Endometrial microvascular endothelial cells (primary cell): ENCODE measurements around the gene THEM4. TPM values are rescaled to one million over a fixed set of nuclear protein-coding genes. Genes with fewer than 3 reads are reported as not detected.

Source experiments
- in situ Hi-C: cut with HindIII; loops from 2 replicates; pipeline ENCODE4 v1.10.0; 2017; ENCODE audit warnings: low sequenced_read_pairs, low pct_unique_long_range_greater_than_20kb; ENCODE audit errors: inconsistent ontology term
- total RNA-seq: library from RNA; depleted of rRNA; stranded (reverse); fragments of >200 nt; gene quantifications from one replicate; pipeline ENCODE4 v1.2.3, GENCODE V29; 2015; ENCODE audit errors: inconsistent ontology term

The THEM4 gene
- total RNA-seq, 1 donor from 2014 or later, result 18.0 TPM

GRCh38 chr1:151847867-151848596 lies 61.3 kb downstream of the THEM4 start:
- in situ Hi-C loops, result loop anchor here (10.0 kb wide), 1 partner anchor 213 kb away; no protein-coding TSS in a partner anchor

- in situ Hi-C loops, result loop anchor here (10.0 kb wide), 1 partner anchor 212 kb away; no protein-coding TSS in a partner anchor
Observed at GRCh38 chr1:151846686-151847237, 62.5 kb downstream of the THEM4 start.

GRCh38 chr1:151846062-151846568 lies 63.2 kb downstream of the THEM4 start:
- in situ Hi-C loops, result loop anchor here (10.0 kb wide), 1 partner anchor 211 kb away; no protein-coding TSS in a partner anchor

GRCh38 chr1:151843398-151843797 lies 65.9 kb downstream of the THEM4 start:
- in situ Hi-C loops, result loop anchor here (10.0 kb wide), 1 partner anchor 209 kb away; no protein-coding TSS in a partner anchor

- in situ Hi-C loops, result loop anchor here (10.0 kb wide), 1 partner anchor 206 kb away; no protein-coding TSS in a partner anchor
Observed at GRCh38 chr1:151841141-151841540, 68.2 kb downstream of the THEM4 start.

- in situ Hi-C loops, result loop anchor here (10.0 kb wide), 1 partner anchor 206 kb away; no protein-coding TSS in a partner anchor
Observed at GRCh38 chr1:151840421-151840820, 68.9 kb downstream of the THEM4 start.

GRCh38 chr1:151839457-151840403 lies 69.6 kb downstream of the THEM4 start, which contains the start of gene C2CD4D:
Gene C2CD4D (minus strand): TSS chr1:151839820. CDS start chr1:151838989, 831 bp downstream.
- in situ Hi-C loops, result loop anchor here (10.0 kb wide), 1 partner anchor 205 kb away; no protein-coding TSS in a partner anchor

GRCh38 chr1:151839082-151839412 lies 70.3 kb downstream of the THEM4 start:
- in situ Hi-C loops, result no loop called here

- in situ Hi-C loops, result no loop called here
Observed at GRCh38 chr1:151838222-151839081, 70.9 kb downstream of the THEM4 start.

GRCh38 chr1:151837884-151838221 lies 71.5 kb downstream of the THEM4 start:
- in situ Hi-C loops, result no loop called here

GRCh38 chr1:151837197-151837596 lies 72.1 kb downstream of the THEM4 start:
- in situ Hi-C loops, result no loop called here

- in situ Hi-C loops, result no loop called here
Observed at GRCh38 chr1:151835596-151835995, 73.7 kb downstream of the THEM4 start.

- in situ Hi-C loops, result no loop called here
Observed at GRCh38 chr1:151834239-151834638, 75.1 kb downstream of the THEM4 start.

GRCh38 chr1:151833172-151833900 lies 76.0 kb downstream of the THEM4 start:
- in situ Hi-C loops, result no loop called here

GRCh38 chr1:151832318-151832980 lies 76.9 kb downstream of the THEM4 start:
- in situ Hi-C loops, result no loop called here

- in situ Hi-C loops, result no loop called here
Observed at GRCh38 chr1:151831605-151832004, 77.7 kb downstream of the THEM4 start, which contains the start of gene RORC. Gene RORC (minus strand): TSS chr1:151831802. CDS start chr1:151831764, 38 bp downstream.

- in situ Hi-C loops, result no loop called here
Observed at GRCh38 chr1:151831256-151831591, 78.1 kb downstream of the THEM4 start.
